ENCODE data around the gene EEF2. TPM values are rescaled to one million over a fixed set of nuclear protein-coding genes. Genes with fewer than 3 reads are reported as not detected.

EEF2 gene
- total and polyA plus RNA-seq, 2 donors (not counting 1 experiment from before 2014, with no cell fraction given): 1,449 to 3,167 TPM

- no peak for TF ChIP-seq CTCF (IDR thresholded peaks at IDR 0.05)
- no peak for TF ChIP-seq EZH2 (IDR thresholded peaks at IDR 0.05; ENCODE audit: borderline replicate concordance, insufficient read depth, low read depth, low read length, poor library complexity, severe bottlenecking)
- ATAC-seq (ENCODE audit: low read depth): no peak
- POLR2A ChIA-PET: interaction anchor here (1.1 kb wide), 1 partner anchor 9 kb away, joined by 4 read pairs; the partner anchor contains the start of gene PIAS4
Measured at GRCh38 chr19:4016486-4016885, 31.2 kb upstream of the EEF2 start.

GRCh38 chr19:4015705-4016402 is 30.6 kb upstream of the EEF2 start:
- peaks cover 96% of the 10 kb centered on the region for H4K20me1 ChIP-seq (ENCODE audit: control insufficient read depth, insufficient read depth, low read length, poor library complexity, severe bottlenecking)
- ChIA-PET POLR2A (no interaction called here), CTCF (no interaction called here)
- no peak overlapping the region for H3K27ac ChIP-seq (ENCODE audit: low read length in 2 of 2)
- H3K27me3 ChIP-seq (replicated peaks in 1 of 4; ENCODE audit: control extremely low read depth in 1 of 4, control insufficient read depth in 3 of 4, insufficient read depth in 4 of 4, low read length in 3 of 4): no peaks in the 10 kb centered on the region
- no peak overlapping the region for H3K4me2 ChIP-seq (replicated peaks; ENCODE audit: low read depth, low read length, poor library complexity, severe bottlenecking)
- H3K79me2 ChIP-seq (ENCODE audit: control insufficient read depth, insufficient read depth, low read length): peaks cover 91% of the 10 kb centered on the region
- no peak overlapping the region for H3K9ac ChIP-seq (ENCODE audit: low read length)
- H2AFZ ChIP-seq (ENCODE audit: insufficient read depth, low read depth, low read length, poor library complexity, severe bottlenecking): no peak overlapping the region
- Mint-ChIP-seq H3K4me3 (no peak overlapping the region), H3K27ac (no peak overlapping the region), H3K4me1 (peaks cover 18% of the 10 kb centered on the region), H3K9me3 (ENCODE audit: insufficient read depth) (no peaks in the 10 kb centered on the region), H3K27me3 (no peaks in the 10 kb centered on the region)
- H3K4me3 ChIP-seq (ENCODE audit: control extremely low read depth in 1 of 5, extremely low read depth in 1 of 5, insufficient read depth in 1 of 5, low read depth in 2 of 5, low read length in 4 of 5): no peak overlapping the region
- TF ChIP-seq CTCF (IDR thresholded peaks at IDR 0.05) (no peak), EZH2 (IDR thresholded peaks at IDR 0.05; ENCODE audit: borderline replicate concordance, insufficient read depth, low read depth, low read length, poor library complexity, severe bottlenecking) (no peak)
- peaks cover 0 to 3% (median 0%) of the 10 kb centered on the region in 3 donors for H3K9me3 ChIP-seq (ENCODE audit: control extremely low read depth in 1 of 3, control insufficient read depth in 2 of 3, insufficient read depth in 1 of 3, low read length in 2 of 3)
- H3K36me3 ChIP-seq (replicated peaks in 1 of 2; ENCODE audit: control extremely low read depth in 1 of 2, control insufficient read depth in 1 of 2, extremely low read depth in 1 of 2, insufficient read depth in 2 of 2, low read length in 1 of 2): peaks cover 0 to 48% of the 10 kb centered on the region in 2 experiments
- WGBS (ENCODE audit: insufficient coverage): 87% methylated on average over 33 of the region's 37 CpGs
- H3K4me1 ChIP-seq (ENCODE audit: control insufficient read depth in 2 of 2, insufficient read depth in 2 of 2, low read length in 2 of 2): peaks cover 0 to 5% of the 10 kb centered on the region in 2 donors
- DNase-seq (no peak), ATAC-seq (ENCODE audit: low read depth) (no peak)
- intact Hi-C loops (cut with micrococcal nuclease): no loop called here

More at GRCh38 chr19:4016486-4016885, 31.2 kb upstream of the EEF2 start:
- Histone ChIP-seq H3K4me1 (ENCODE audit: control insufficient read depth in 2 of 2, insufficient read depth in 2 of 2, low read length in 2 of 2) (peaks cover 0 to 1% of the 10 kb centered on the region in 2 donors), H3K9ac (ENCODE audit: low read length) (no peak overlapping the region), H3K36me3 (replicated peaks in 1 of 2; ENCODE audit: control extremely low read depth in 1 of 2, control insufficient read depth in 1 of 2, extremely low read depth in 1 of 2, insufficient read depth in 2 of 2, low read length in 1 of 2) (peaks cover 0 to 48% of the 10 kb centered on the region in 2 experiments), H4K20me1 (ENCODE audit: control insufficient read depth, insufficient read depth, low read length, poor library complexity, severe bottlenecking) (peaks cover 92% of the 10 kb centered on the region), H3K27me3 (replicated peaks in 1 of 4; ENCODE audit: control extremely low read depth in 1 of 4, control insufficient read depth in 3 of 4, insufficient read depth in 4 of 4, low read length in 3 of 4) (no peaks in the 10 kb centered on the region), H3K79me2 (ENCODE audit: control insufficient read depth, insufficient read depth, low read length) (peaks cover 91% of the 10 kb centered on the region), H3K27ac (ENCODE audit: low read length in 2 of 2) (no peak overlapping the region), H3K4me2 (replicated peaks; ENCODE audit: low read depth, low read length, poor library complexity, severe bottlenecking) (no peak overlapping the region), H3K4me3 (ENCODE audit: control extremely low read depth in 1 of 5, extremely low read depth in 1 of 5, insufficient read depth in 1 of 5, low read depth in 2 of 5, low read length in 4 of 5) (no peak overlapping the region), H3K9me3 (ENCODE audit: control extremely low read depth in 1 of 3, control insufficient read depth in 2 of 3, insufficient read depth in 1 of 3, low read length in 2 of 3) (peaks cover 0 to 7% (median 0%) of the 10 kb centered on the region in 3 donors), H2AFZ (ENCODE audit: insufficient read depth, low read depth, low read length, poor library complexity, severe bottlenecking) (no peak overlapping the region)
- H3K4me1 Mint-ChIP-seq: peaks cover 15% of the 10 kb centered on the region
- 97% methylated on average over 12 of the region's 12 CpGs for WGBS (ENCODE audit: insufficient coverage)
- intact Hi-C loops (cut with micrococcal nuclease): no loop called here
- no peak overlapping the region for H3K27ac Mint-ChIP-seq
- DNase-seq: no peak
- H3K27me3 Mint-ChIP-seq: no peaks in the 10 kb centered on the region
- no peak overlapping the region for H3K4me3 Mint-ChIP-seq
- CTCF ChIA-PET: no interaction called here
- no peaks in the 10 kb centered on the region for H3K9me3 Mint-ChIP-seq (ENCODE audit: insufficient read depth)
